Smooth muscle cell (in vitro differentiated cells): Measurements from ENCODE around the gene IDH3B. TPM values are rescaled to one million over a fixed set of nuclear protein-coding genes. Genes with fewer than 3 reads are reported as not detected.

Source experiments
- DNase-seq: peaks from one replicate; lab custom pipeline; 2025; ENCODE audit not compliant: unreplicated experiment; lab: John Stamatoyannopoulos, UW
- H2AFZ ChIP-seq: fragments of 200-600 bp; sonication (generic); 2 replicates; pipeline ENCODE4 v1.6.0; 2016; ENCODE audit warnings: antibody characterized with exemption, low read depth, mild to moderate bottlenecking
- H3F3A ChIP-seq: fragments of 200-600 bp; sonication (generic); 2 replicates; pipeline ENCODE4 v1.6.0; 2017; ENCODE audit warnings: antibody characterized with exemption, low read depth
- H3K27ac ChIP-seq: fragments of 200-600 bp; sonication (generic); 2 replicates; pipeline ENCODE4 v1.5.1; 2016; ENCODE audit warnings: low read depth, mild to moderate bottlenecking
- H3K27me3 ChIP-seq: fragments of 200-600 bp; sonication (generic); 2 replicates; pipeline ENCODE4 v1.6.1; 2016; ENCODE audit warnings: low read depth, mild to moderate bottlenecking
- H3K36me3 ChIP-seq: fragments of 200-600 bp; sonication (generic); 2 replicates; pipeline ENCODE4 v1.5.1; 2016; ENCODE audit warnings: low read depth
- H3K4me1 ChIP-seq: fragments of 200-600 bp; sonication (generic); 2 replicates; pipeline ENCODE4 v1.5.1; 2016; ENCODE audit warnings: low read depth
- H3K4me2 ChIP-seq: fragments of 200-600 bp; sonication (generic); 2 replicates; pipeline ENCODE4 v1.6.0; 2016; ENCODE audit warnings: mild to moderate bottlenecking
- H3K4me3 ChIP-seq: fragments of 200-600 bp; sonication (generic); 2 replicates; pipeline ENCODE4 v1.5.1; 2016; ENCODE audit warnings: mild to moderate bottlenecking
- H3K79me2 ChIP-seq: fragments of 200-600 bp; sonication (generic); 2 replicates; pipeline ENCODE4 v1.6.0; 2016; ENCODE audit warnings: low read depth, mild to moderate bottlenecking
- H3K9ac ChIP-seq: fragments of 200-600 bp; sonication (generic); 2 replicates; pipeline ENCODE4 v1.6.0; 2016; ENCODE audit warnings: low read depth
- H3K9me3 ChIP-seq: fragments of 200-600 bp; sonication (generic); replicated peaks from 2 replicates; pipeline ENCODE4 v1.5.1; 2016; ENCODE audit warnings: low read depth
- H4K20me1 ChIP-seq: fragments of 200-600 bp; sonication (generic); 2 replicates; pipeline ENCODE4 v1.6.0; 2016; ENCODE audit warnings: low read depth
- CTCF ChIP-seq: fragments of 200-600 bp; sonication (generic); IDR thresholded peaks from 2 replicates; pipeline ENCODE4 v1.5.1; 2017; ENCODE audit warnings: borderline replicate concordance, mild to moderate bottlenecking, antibody characterized with exemption; ENCODE audit not compliant: insufficient read depth, poor library complexity, severe bottlenecking
- WGBS: methylation state at CpG from one replicate; pipeline ENCODE4 v1.1.7; 2016; ENCODE audit warnings: low lambda C conversion rate; 5-methylcytosine and 5-hydroxymethylcytosine counted together
- polyA plus RNA-seq: library from polyadenylated mRNA; unstranded; fragments of >200 nt; fragmentation: Nextera tagmentation; extraction: Ambion mirVana; gene quantifications from 2 replicates; pipeline ENCODE4 v1.2.1, GENCODE V29; 2016
- total RNA-seq: library from RNA; depleted of rRNA; stranded (reverse); fragments of >200 nt; gene quantifications from 2 replicates; pipeline ENCODE4 v1.2.3, GENCODE V29; 2014

The IDH3B gene
- total and polyA plus RNA-seq, 2 experiments from 2014 or later = 64.2 to 89.6 TPM

- Histone ChIP-seq H3K27me3 (peaks cover 20% of the 10 kb centered on the region), H3K36me3 (no peaks in the 10 kb centered on the region), H3K9ac (no peak overlapping the region), H3K27ac (no peak overlapping the region), H3K9me3 (no peaks in the 10 kb centered on the region), H3K4me2 (no peak overlapping the region), H3K4me1 (no peaks in the 10 kb centered on the region), H3K79me2 (no peaks in the 10 kb centered on the region), H4K20me1 (no peaks in the 10 kb centered on the region), H2AFZ (no peak overlapping the region), H3K4me3 (no peak overlapping the region), H3F3A (no peaks in the 10 kb centered on the region)
- 85% methylated on average over 4 of the region's 4 CpGs for WGBS
- no peak for TF ChIP-seq CTCF
- no peak for DNase-seq
Measured at GRCh38 chr20:2673453-2673852, 9.4 kb upstream of the IDH3B start.

GRCh38 chr20:2672446-2672845 is 8.4 kb upstream of the IDH3B start:
- H3K9me3 ChIP-seq = no peaks in the 10 kb centered on the region
- H3K36me3 ChIP-seq = no peaks in the 10 kb centered on the region
- no peak overlapping the region for H3K27ac ChIP-seq
- peaks cover 25% of the 10 kb centered on the region for H3K27me3 ChIP-seq
- no peaks in the 10 kb centered on the region for H4K20me1 ChIP-seq
- H3F3A ChIP-seq = no peaks in the 10 kb centered on the region
- no peak for DNase-seq
- no peak overlapping the region for H3K4me3 ChIP-seq
- no peak overlapping the region for H2AFZ ChIP-seq
- no peak for TF ChIP-seq CTCF
- WGBS = 81% methylated on average over 3 of the region's 3 CpGs
- H3K79me2 ChIP-seq = no peaks in the 10 kb centered on the region
- no peaks in the 10 kb centered on the region for H3K4me1 ChIP-seq
- no peak overlapping the region for H3K9ac ChIP-seq
- H3K4me2 ChIP-seq = no peak overlapping the region

- H3K36me3 ChIP-seq = no peaks in the 10 kb centered on the region
- H3F3A ChIP-seq = no peaks in the 10 kb centered on the region
- no peaks in the 10 kb centered on the region for H3K79me2 ChIP-seq
- no peak overlapping the region for H3K9ac ChIP-seq
- no peak overlapping the region for H3K27ac ChIP-seq
- no peak overlapping the region for H2AFZ ChIP-seq
- TF ChIP-seq CTCF = no peak
- H3K4me2 ChIP-seq = no peak overlapping the region
- no peak overlapping the region for H3K4me3 ChIP-seq
- DNase-seq = no peak
- H3K9me3 ChIP-seq = no peaks in the 10 kb centered on the region
- peaks cover 23% of the 10 kb centered on the region for H3K27me3 ChIP-seq
- 33% methylated on average over 4 of the region's 4 CpGs for WGBS
- H3K4me1 ChIP-seq = no peaks in the 10 kb centered on the region
- H4K20me1 ChIP-seq = no peaks in the 10 kb centered on the region
Measured at GRCh38 chr20:2671977-2672376, 8.0 kb upstream of the IDH3B start.

GRCh38 chr20:2663364-2663886 is 591 bp downstream of the IDH3B start:
- H3K27ac ChIP-seq = peak overlapping the region; percentile 95
- H3K27me3 ChIP-seq = peaks cover 9% of the 10 kb centered on the region
- peaks cover 10% of the 10 kb centered on the region for H3K4me1 ChIP-seq
- peaks cover 15% of the 10 kb centered on the region for H3K79me2 ChIP-seq
- DNase-seq = no peak
- H3K4me2 ChIP-seq = peak overlapping the region; percentile 95
- H3F3A ChIP-seq = peaks cover 7% of the 10 kb centered on the region
- H3K9me3 ChIP-seq = no peaks in the 10 kb centered on the region
- H3K36me3 ChIP-seq = no peaks in the 10 kb centered on the region
- H4K20me1 ChIP-seq = no peaks in the 10 kb centered on the region
- no peak for TF ChIP-seq CTCF
- peak overlapping the region; percentile 94 for H3K9ac ChIP-seq
- peak overlapping the region; percentile 70 for H2AFZ ChIP-seq
- peak overlapping the region; percentile 78 for H3K4me3 ChIP-seq
- 12% methylated on average over 13 of the region's 13 CpGs for WGBS
